ENCODE measurements around the gene EXOC3L2. TPM values are rescaled to one million over a fixed set of nuclear protein-coding genes. Genes with fewer than 3 reads are reported as not detected.
A peak's percentile ranks its signal among the peaks of the same experiment; 100 is the strongest.

The EXOC3L2 gene
- polyA plus RNA-seq, 3 donors = not detected

- peak overlapping the region; percentile 3 to 89 (median 79) for H3K27ac Mint-ChIP-seq
- no peak overlapping the region for H2AFZ ChIP-seq (ENCODE audit: insufficient read depth, low read depth, low read length, poor library complexity, severe bottlenecking)
- H4K20me1 ChIP-seq (ENCODE audit: insufficient read depth, low read length) = peaks cover 45% of the 10 kb centered on the region
- no peak for DNase-seq
- peak overlapping the region in 1 of 3 experiments; percentile 23 for H3K4me3 ChIP-seq (replicated peaks in 1 of 3; ENCODE audit: low read depth in 2 of 3, low read length in 3 of 3)
- H3K27me3 ChIP-seq (ENCODE audit: control insufficient read depth in 2 of 2, insufficient read depth in 2 of 2, low read length in 2 of 2) = no peaks in the 10 kb centered on the region
- H3K4me2 ChIP-seq (replicated peaks; ENCODE audit: extremely low read depth, low read length, poor library complexity, severe bottlenecking) = no peak overlapping the region
- H3K4me1 ChIP-seq (ENCODE audit: control insufficient read depth in 1 of 2, insufficient read depth in 2 of 2, low read length in 2 of 2) = peaks cover 41 to 55% of the 10 kb centered on the region in 2 donors
- intact Hi-C loops (cut with micrococcal nuclease) = no loop called here
- no peak overlapping the region for H3K4me3 Mint-ChIP-seq
- 92% methylated on average over 4 of the region's 5 CpGs for WGBS (ENCODE audit: insufficient coverage)
- H3K4me1 Mint-ChIP-seq = peaks cover 54% of the 10 kb centered on the region
- H3K9me3 Mint-ChIP-seq = peaks cover 0 to 3% (median 0%) of the 10 kb centered on the region in 7 donors
- no peaks in the 10 kb centered on the region for H3K9me3 ChIP-seq (replicated peaks in 1 of 2; ENCODE audit: control insufficient read depth in 1 of 2, insufficient read depth in 1 of 2, low read length in 2 of 2)
- peaks cover 17 to 24% of the 10 kb centered on the region in 2 donors for H3K36me3 Mint-ChIP-seq
- H3K9ac ChIP-seq (ENCODE audit: insufficient read depth, low read length, poor library complexity, severe bottlenecking) = peak overlapping the region; percentile 27
- peaks cover 3 to 7% of the 10 kb centered on the region in 2 donors for H3K36me3 ChIP-seq (replicated peaks in 1 of 2; ENCODE audit: control insufficient read depth in 1 of 2, insufficient read depth in 2 of 2, low read length in 2 of 2)
- TF ChIP-seq CTCF (IDR thresholded peaks at IDR 0.05) = no peak
- no peak overlapping the region for H3K27ac ChIP-seq (ENCODE audit: low read depth in 1 of 2, low read length in 2 of 2)
- peaks cover 0 to 4% (median 2%) of the 10 kb centered on the region in 3 donors for H3K27me3 Mint-ChIP-seq (ENCODE audit: low read depth in 3 of 3)
- peaks cover 36% of the 10 kb centered on the region for H3K79me2 ChIP-seq (ENCODE audit: insufficient read depth, low read length)
Measured at GRCh38 chr19:45184115-45184514, 61.1 kb downstream of the EXOC3L2 start.

GRCh38 chr19:45182758-45183157, 62.4 kb downstream of the EXOC3L2 start:
- peaks cover 45% of the 10 kb centered on the region for H4K20me1 ChIP-seq (ENCODE audit: insufficient read depth, low read length)
- TF ChIP-seq CTCF (IDR thresholded peaks at IDR 0.05) = no peak
- H3K27ac Mint-ChIP-seq = peak overlapping the region in 2 of 7 donors; percentile 44 to 88
- peaks cover 0 to 3% (median 2%) of the 10 kb centered on the region in 3 donors for H3K27me3 Mint-ChIP-seq (ENCODE audit: low read depth in 3 of 3)
- no peak overlapping the region for H3K4me2 ChIP-seq (replicated peaks; ENCODE audit: extremely low read depth, low read length, poor library complexity, severe bottlenecking)
- no peaks in the 10 kb centered on the region for H3K9me3 ChIP-seq (replicated peaks in 1 of 2; ENCODE audit: control insufficient read depth in 1 of 2, insufficient read depth in 1 of 2, low read length in 2 of 2)
- H3K36me3 Mint-ChIP-seq = peaks cover 17 to 24% of the 10 kb centered on the region in 2 donors
- H3K4me3 ChIP-seq (replicated peaks in 1 of 3; ENCODE audit: low read depth in 2 of 3, low read length in 3 of 3) = no peak overlapping the region
- H3K9ac ChIP-seq (ENCODE audit: insufficient read depth, low read length, poor library complexity, severe bottlenecking) = no peak overlapping the region
- H2AFZ ChIP-seq (ENCODE audit: insufficient read depth, low read depth, low read length, poor library complexity, severe bottlenecking) = no peak overlapping the region
- H3K36me3 ChIP-seq (replicated peaks in 1 of 2; ENCODE audit: control insufficient read depth in 1 of 2, insufficient read depth in 2 of 2, low read length in 2 of 2) = peaks cover 3 to 7% of the 10 kb centered on the region in 2 donors
- intact Hi-C loops (cut with micrococcal nuclease) = no loop called here
- H3K9me3 Mint-ChIP-seq = peaks cover 0 to 2% (median 0%) of the 10 kb centered on the region in 7 donors
- WGBS (ENCODE audit: insufficient coverage) = 54% methylated on average over 4 of the region's 4 CpGs
- no peak for DNase-seq
- peaks cover 54% of the 10 kb centered on the region for H3K4me1 Mint-ChIP-seq
- H3K79me2 ChIP-seq (ENCODE audit: insufficient read depth, low read length) = peaks cover 39% of the 10 kb centered on the region
- H3K27ac ChIP-seq (ENCODE audit: low read depth in 1 of 2, low read length in 2 of 2) = no peak overlapping the region
- H3K4me3 Mint-ChIP-seq = no peak overlapping the region
- no peaks in the 10 kb centered on the region for H3K27me3 ChIP-seq (ENCODE audit: control insufficient read depth in 2 of 2, insufficient read depth in 2 of 2, low read length in 2 of 2)
- H3K4me1 ChIP-seq (ENCODE audit: control insufficient read depth in 1 of 2, insufficient read depth in 2 of 2, low read length in 2 of 2) = peaks cover 41 to 55% of the 10 kb centered on the region in 2 donors

All from CD14-positive monocyte (primary cell).